HepG2 (cell line): ENCODE measurements around the gene TADA3. TPM values are rescaled to one million over a fixed set of nuclear protein-coding genes. Genes with fewer than 3 reads are reported as not detected.
A peak's percentile ranks its signal among the peaks of the same experiment; 100 is the strongest.

Source experiments
- DNMT3B ChIP-seq: conservative IDR thresholded peaks from 2 replicates; pipeline ENCODE4 v1.6.1; 2016; ENCODE audit warnings: missing biosample characterization, control low read depth
- ESRRA ChIP-seq: sonication (generic); formaldehyde crosslinking; IDR thresholded peaks from 2 replicates; pipeline ENCODE4 v1.5.1; 2020; ENCODE audit warnings: mild to moderate bottlenecking, low read depth, missing genetic modification reagents
- ETS1 ChIP-seq: sonication (generic); formaldehyde crosslinking; IDR thresholded peaks from 2 replicates; pipeline ENCODE4 v1.4.0; 2020; ENCODE audit warnings: missing genetic modification reagents
- FOXP4 ChIP-seq: sonication (generic); formaldehyde crosslinking; IDR thresholded peaks from 2 replicates; pipeline ENCODE4 v1.4.0; 2020; ENCODE audit warnings: missing genetic modification reagents
- GABPB1 ChIP-seq: IDR thresholded peaks from 2 replicates; pipeline ENCODE4 v1.6.1; 2016; ENCODE audit warnings: mild to moderate bottlenecking, missing genetic modification reagents, moderate library complexity, missing compliant biosample characterization
- HDAC6 ChIP-seq: fragments of 200-600 bp; sonication (generic); IDR thresholded peaks from 2 replicates; pipeline ENCODE4 v1.7.0; 2017; ENCODE audit warnings: mild to moderate bottlenecking, antibody characterized with exemption, low read length, low read depth
- HNF4A ChIP-seq: sonication (generic); formaldehyde crosslinking; IDR thresholded peaks from 2 replicates; pipeline ENCODE4 v1.4.0; 2020; ENCODE audit warnings: missing genetic modification reagents
- KDM1A ChIP-seq: IDR thresholded peaks from 2 replicates; pipeline ENCODE4 v1.6.1; 2016; ENCODE audit warnings: missing compliant biosample characterization
- KMT2A ChIP-seq: sonication (generic); formaldehyde crosslinking; IDR thresholded peaks from 2 replicates; pipeline ENCODE4 v1.4.0; 2020; ENCODE audit warnings: missing genetic modification reagents
- MIXL1 ChIP-seq: IDR thresholded peaks from 2 replicates; pipeline ENCODE4 v1.6.1; 2016
- MTF1 ChIP-seq: sonication (generic); formaldehyde crosslinking; IDR thresholded peaks from 2 replicates; pipeline ENCODE4 v1.5.0; 2020; ENCODE audit warnings: missing genetic modification reagents
- NFIB ChIP-seq: sonication (generic); formaldehyde crosslinking; IDR thresholded peaks from 2 replicates; pipeline ENCODE4 v1.9.0; 2021; ENCODE audit warnings: missing genetic modification reagents, mild to moderate bottlenecking, borderline replicate concordance
- TAF15 ChIP-seq: fragments of 200-400 bp; formaldehyde crosslinking; IDR thresholded peaks from one replicate; pipeline ENCODE4 v1.6.1; 2018; ENCODE audit warnings: mild to moderate bottlenecking, low read depth, low read length; ENCODE audit not compliant: poor library complexity, severe bottlenecking
- ZBTB26 ChIP-seq: IDR thresholded peaks from 2 replicates; pipeline ENCODE4 v1.6.1; 2016; ENCODE audit warnings: missing compliant biosample characterization, missing genetic modification reagents, borderline replicate concordance
- ZBTB34 ChIP-seq: sonication (generic); formaldehyde crosslinking; IDR thresholded peaks from 2 replicates; pipeline ENCODE4 v1.8.0; 2022; ENCODE audit warnings: mild to moderate bottlenecking, missing genetic modification reagents
- ZBTB43 ChIP-seq: sonication (generic); formaldehyde crosslinking; conservative IDR thresholded peaks from 2 replicates; pipeline ENCODE4 v1.4.0; 2020; ENCODE audit warnings: missing genetic modification reagents
- ZNF605 ChIP-seq: sonication (generic); formaldehyde crosslinking; IDR thresholded peaks from 2 replicates; pipeline ENCODE4 v1.8.0; 2022; ENCODE audit warnings: mild to moderate bottlenecking, missing genetic modification reagents
- ZNF891 ChIP-seq: sonication (generic); formaldehyde crosslinking; IDR thresholded peaks from 2 replicates; pipeline ENCODE4 v1.5.0; 2020; ENCODE audit warnings: mild to moderate bottlenecking, missing genetic modification reagents
- polyA plus RNA-seq, 8 experiments: library from polyadenylated mRNA; depleted of rRNA in 3 of 8; stranded (reverse) in 7 of 8; unstranded in 1 of 8; fragments of >200 nt; fragmentation: Illumina TruSeq in 4 of 8; extraction: Trizol in 4 of 8; gene quantifications; 2 replicates each; pipeline versions ENCODE4 v1.2.1 to v1.2.3, GENCODE V29; 2011 to 2016; ENCODE audit warnings: low read depth in 4 of 8, missing spikeins in 1 of 8, mixed read lengths in 1 of 8; ENCODE audit not compliant: insufficient read depth in 1 of 8
- total RNA-seq, 5 experiments: library from RNA; depleted of rRNA; stranded (reverse); fragments of >200 nt; fragmentation: Illumina TruSeq; extraction: Trizol; gene quantifications; 2 replicates each; pipeline ENCODE4 v1.2.3, GENCODE V29; 2016; ENCODE audit warnings: low read depth in 1 of 5
- TF ChIP-seq, protein P1 (sequence below): sonication (generic); formaldehyde crosslinking; IDR thresholded peaks from 2 replicates; pipeline ENCODE4 v1.4.0; 2020; ENCODE audit warnings: low read depth, mild to moderate bottlenecking, missing genetic modification reagents
- TF ChIP-seq, protein P2 (sequence below): sonication (generic); formaldehyde crosslinking; IDR thresholded peaks from 2 replicates; pipeline ENCODE4 v1.8.0; 2022; ENCODE audit warnings: missing genetic modification reagents, mild to moderate bottlenecking, moderate library complexity, borderline replicate concordance

The TADA3 gene
- total and polyA plus RNA-seq, 2 of the 13 experiments (the other 11 are each of a cell fraction or from before 2014, with no cell fraction given) = 32.1 to 37.1 TPM

GRCh38 chr3:9770276-9770812 is 21.9 kb downstream of the TADA3 start (continued):
- TF ChIP-seq, protein P1, sequence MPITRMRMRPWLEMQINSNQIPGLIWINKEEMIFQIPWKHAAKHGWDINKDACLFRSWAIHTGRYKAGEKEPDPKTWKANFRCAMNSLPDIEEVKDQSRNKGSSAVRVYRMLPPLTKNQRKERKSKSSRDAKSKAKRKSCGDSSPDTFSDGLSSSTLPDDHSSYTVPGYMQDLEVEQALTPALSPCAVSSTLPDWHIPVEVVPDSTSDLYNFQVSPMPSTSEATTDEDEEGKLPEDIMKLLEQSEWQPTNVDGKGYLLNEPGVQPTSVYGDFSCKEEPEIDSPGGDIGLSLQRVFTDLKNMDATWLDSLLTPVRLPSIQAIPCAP (CRISPR knock-in tag) = no peak
- no peak for TF ChIP-seq HDAC6
- TF ChIP-seq FOXP4 (CRISPR knock-in tag) = no peak
- TF ChIP-seq ZNF605 (CRISPR knock-in tag) = no peak
- TF ChIP-seq KDM1A = peak; percentile 79; the same call in 1 of the 2 replicates
- TF ChIP-seq, protein P2, sequence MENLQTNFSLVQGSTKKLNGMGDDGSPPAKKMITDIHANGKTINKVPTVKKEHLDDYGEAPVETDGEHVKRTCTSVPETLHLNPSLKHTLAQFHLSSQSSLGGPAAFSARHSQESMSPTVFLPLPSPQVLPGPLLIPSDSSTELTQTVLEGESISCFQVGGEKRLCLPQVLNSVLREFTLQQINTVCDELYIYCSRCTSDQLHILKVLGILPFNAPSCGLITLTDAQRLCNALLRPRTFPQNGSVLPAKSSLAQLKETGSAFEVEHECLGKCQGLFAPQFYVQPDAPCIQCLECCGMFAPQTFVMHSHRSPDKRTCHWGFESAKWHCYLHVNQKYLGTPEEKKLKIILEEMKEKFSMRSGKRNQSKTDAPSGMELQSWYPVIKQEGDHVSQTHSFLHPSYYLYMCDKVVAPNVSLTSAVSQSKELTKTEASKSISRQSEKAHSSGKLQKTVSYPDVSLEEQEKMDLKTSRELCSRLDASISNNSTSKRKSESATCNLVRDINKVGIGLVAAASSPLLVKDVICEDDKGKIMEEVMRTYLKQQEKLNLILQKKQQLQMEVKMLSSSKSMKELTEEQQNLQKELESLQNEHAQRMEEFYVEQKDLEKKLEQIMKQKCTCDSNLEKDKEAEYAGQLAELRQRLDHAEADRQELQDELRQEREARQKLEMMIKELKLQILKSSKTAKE = no peak
- no peak for TF ChIP-seq ZNF891 (CRISPR knock-in tag)
- TF ChIP-seq MIXL1 = no peak
- no peak for TF ChIP-seq ZBTB34 (CRISPR knock-in tag)
- TF ChIP-seq HNF4A (CRISPR knock-in tag) = peak; percentile 80
- no peak for TF ChIP-seq DNMT3B (CRISPR knock-in tag)
- no peak for TF ChIP-seq TAF15
- TF ChIP-seq GABPB1 (CRISPR knock-in tag) = no peak
- TF ChIP-seq ZBTB43 (CRISPR knock-in tag) = no peak
- 0 out of 2 replicates have a peak, but pooled peaks have one; percentile 55 for TF ChIP-seq MTF1 (CRISPR knock-in tag)
- peak; percentile 20; the same call in 1 of the 2 replicates for TF ChIP-seq ZBTB26 (CRISPR knock-in tag)
- no peak for TF ChIP-seq KMT2A (CRISPR knock-in tag)
- no peak for TF ChIP-seq ESRRA
- TF ChIP-seq NFIB (CRISPR knock-in tag) = no peak
- no peak for TF ChIP-seq ETS1 (CRISPR knock-in tag)
